SK-N-SH (cell line): ENCODE measurements around the gene ACVRL1. TPM values are rescaled to one million over a fixed set of nuclear protein-coding genes. Genes with fewer than 3 reads are reported as not detected.

Source experiments
- CTCF ChIA-PET: fragments of 300-600, 350-600 bp; formaldehyde crosslinking; extraction: SDS; loops from one replicate; lab custom pipeline; 2021; lab: Yijun Ruan, JAX
- POLR2A ChIA-PET: fragments of 350-600 bp; sonication (Branson Sonifier 250); formaldehyde crosslinking; extraction: SDS; loops from one replicate; lab custom pipeline; 2020; ENCODE audit warnings: antibody characterized with exemption, inconsistent platforms; lab: Yijun Ruan, JAX
- DNase-seq: peaks from one replicate; pipeline ENCODE4 v3.0.0; 2012
- H2AFZ ChIP-seq: fragments of 200-600 bp; sonication (generic); 2 replicates; pipeline ENCODE4 v1.8.1; 2016; ENCODE audit warnings: antibody characterized with exemption, mild to moderate bottlenecking, low read depth
- H3F3A ChIP-seq: fragments of 200-600 bp; sonication (generic); replicated peaks from 2 replicates; pipeline ENCODE3; 2016; ENCODE audit warnings: antibody characterized with exemption, mild to moderate bottlenecking; ENCODE audit not compliant: insufficient read depth
- H3K27ac ChIP-seq, 2 experiments: fragments of 200-500 bp in 1 of 2; fragments of 200-600 bp in 1 of 2; sonication (Bioruptor generic) in 1 of 2; sonication (generic), shearing (Covaris generic) in 1 of 2; 2 replicates each; pipeline versions ENCODE4 v1.5.1 to v1.6.1; 2014 to 2016; ENCODE audit warnings: low read depth in 2 of 2, inconsistent platforms in 1 of 2, low read length in 1 of 2, mild to moderate bottlenecking in 1 of 2, mixed read lengths in 1 of 2
- H3K27me3 ChIP-seq: fragments of 200-600 bp; sonication (generic), shearing (Covaris generic); 2 replicates; pipeline ENCODE4 v1.6.1; 2016; ENCODE audit warnings: mixed run types; ENCODE audit not compliant: insufficient read depth
- H3K36me3 ChIP-seq, 2 experiments: fragments of 200-500 bp in 1 of 2; fragments of 200-600 bp in 1 of 2; sonication (Bioruptor generic) in 1 of 2; sonication (generic) in 1 of 2; replicated peaks in 1 of 2; 2 replicates each; pipeline versions ENCODE3 to v1.5.1; 2014 to 2016; ENCODE audit warnings: low read length in 1 of 2, mild to moderate bottlenecking in 1 of 2; ENCODE audit not compliant: insufficient read depth in 2 of 2, control insufficient read depth in 1 of 2
- H3K4me1 ChIP-seq, 2 experiments: fragments of 200-500 bp in 1 of 2; fragments of 200-600 bp in 1 of 2; sonication (Bioruptor generic) in 1 of 2; sonication (generic), shearing (Covaris generic) in 1 of 2; 2 replicates each; pipeline versions ENCODE4 v1.5.1 to v1.6.1; 2014 to 2016; ENCODE audit warnings: low read depth in 1 of 2, low read length in 1 of 2, mixed run types in 1 of 2; ENCODE audit not compliant: insufficient read depth in 2 of 2, control insufficient read depth in 1 of 2
- H3K4me2 ChIP-seq: fragments of 200-600 bp; sonication (generic), shearing (Covaris generic); 2 replicates; pipeline ENCODE4 v1.6.1; 2017; ENCODE audit warnings: mixed run types
- H3K4me3 ChIP-seq, 2 experiments: fragments of 200-500 bp in 1 of 2; fragments of 200-600 bp in 1 of 2; sonication (Bioruptor generic) in 1 of 2; sonication (generic), shearing (Covaris generic) in 1 of 2; 2 replicates each; pipeline versions ENCODE4 v1.5.1 to v1.8.1; 2014 to 2016; ENCODE audit warnings: low read depth in 2 of 2, inconsistent platforms in 1 of 2, low read length in 1 of 2, mild to moderate bottlenecking in 1 of 2, mixed read lengths in 1 of 2, moderate library complexity in 1 of 2
- H3K79me2 ChIP-seq: fragments of 200-600 bp; sonication (generic); 2 replicates; pipeline ENCODE4 v1.8.1; 2017; ENCODE audit warnings: mild to moderate bottlenecking; ENCODE audit not compliant: insufficient read depth
- H3K9ac ChIP-seq: fragments of 200-600 bp; sonication (generic); 2 replicates; pipeline ENCODE4 v1.6.1; 2017; ENCODE audit warnings: mixed run types
- H3K9me2 ChIP-seq: fragments of 200-600 bp; sonication (generic); 2 replicates; pipeline ENCODE4 v1.6.1; 2017; ENCODE audit warnings: mixed run types
- H3K9me3 ChIP-seq: fragments of 200-600 bp; sonication (generic); 2 replicates; pipeline ENCODE4 v1.6.1; 2017; ENCODE audit warnings: mixed run types, mild to moderate bottlenecking, moderate library complexity
- H4K20me1 ChIP-seq: fragments of 200-600 bp; sonication (generic); 2 replicates; pipeline ENCODE4 v1.6.1; 2017; ENCODE audit warnings: mild to moderate bottlenecking, mixed run types; ENCODE audit not compliant: insufficient read depth
- CTCF ChIP-seq: fragments of 200-600 bp; sonication (generic); IDR thresholded peaks from 2 replicates; pipeline ENCODE4 v1.6.1; 2017; ENCODE audit warnings: antibody characterized with exemption, mild to moderate bottlenecking, moderate library complexity
- ELF1 ChIP-seq: IDR thresholded peaks from 2 replicates; pipeline ENCODE4 v1.4.0; 2012
- IRF3 ChIP-seq: fragments of 150-350 bp; IDR thresholded peaks from 2 replicates; pipeline ENCODE4 v1.6.1; 2016; ENCODE audit warnings: mild to moderate bottlenecking, low read depth, low read length
- JUND ChIP-seq: IDR thresholded peaks from 2 replicates; pipeline ENCODE4 v1.4.0; 2012
- MEF2A ChIP-seq: IDR thresholded peaks from 2 replicates; pipeline ENCODE4 v1.4.0; 2012; ENCODE audit warnings: low read depth, borderline replicate concordance
- MXI1 ChIP-seq: IDR thresholded peaks from 2 replicates; pipeline ENCODE4 v1.6.1; 2012; ENCODE audit warnings: mild to moderate bottlenecking, low read depth, low read length, improper control_type of control experiment
- NFIC ChIP-seq: IDR thresholded peaks from 2 replicates; pipeline ENCODE4 v1.4.0; 2012; ENCODE audit warnings: borderline replicate concordance
- PBX3 ChIP-seq: IDR thresholded peaks from 2 replicates; pipeline ENCODE4; 2012
- RCOR1 ChIP-seq: fragments of 150-350 bp; IDR thresholded peaks from 2 replicates; pipeline ENCODE4 v1.6.1; 2017; ENCODE audit warnings: antibody characterized with exemption, low read length
- RFX5 ChIP-seq: IDR thresholded peaks from 2 replicates; pipeline ENCODE4 v1.6.1; 2012; ENCODE audit warnings: mild to moderate bottlenecking, improper control_type of control experiment, low read length
- SMC3 ChIP-seq: IDR thresholded peaks from 2 replicates; pipeline ENCODE4 v1.6.1; 2012; ENCODE audit warnings: low read depth, low read length, improper control_type of control experiment
- TCF12 ChIP-seq: IDR thresholded peaks from 2 replicates; pipeline ENCODE4 v1.4.0; 2012
- TEAD4 ChIP-seq: IDR thresholded peaks from 2 replicates; pipeline ENCODE4 v1.4.0; 2012; ENCODE audit warnings: mild to moderate bottlenecking, borderline replicate concordance; ENCODE audit not compliant: insufficient read depth
- WGBS: methylation state at CpG from one replicate; pipeline ENCODE4 v1.1.6; 2017; ENCODE audit warnings: low lambda C conversion rate; 5-methylcytosine and 5-hydroxymethylcytosine counted together
- polyA plus RNA-seq, 3 experiments: library from polyadenylated mRNA; depleted of rRNA; stranded (reverse); fragments of >200 nt; gene quantifications; 2 replicates each; pipeline ENCODE4 v1.2.3, GENCODE V29; 2012

The ACVRL1 gene
- polyA plus RNA-seq, 1 of the 3 experiments (the other 2 are of a cell fraction) = 0.07 TPM

GRCh38 chr12:51871918-51872688, 35.2 kb upstream of the ACVRL1 start:
- no peak overlapping the region for H3K9ac ChIP-seq
- no peaks in the 10 kb centered on the region for H3K79me2 ChIP-seq
- peaks cover 0 to 45% of the 10 kb centered on the region in 2 experiments; a peak in 1 of 4 replicates for H3K4me1 ChIP-seq
- ChIA-PET CTCF (interaction anchor here (0.6 to 18.2 kb wide), 9 partner anchors 9 to 1636 kb away, joined by 3 to 194 read pairs (median 5); a partner anchor contains a TSS), POLR2A (no interaction called here)
- H3K27ac ChIP-seq = no peak overlapping the region
- no peak overlapping the region for H3K4me2 ChIP-seq
- no peak for DNase-seq
- no peaks in the 10 kb centered on the region; the same call in 1 of the 2 replicates for H3K27me3 ChIP-seq
- no peaks in the 10 kb centered on the region for H3K9me2 ChIP-seq
- H4K20me1 ChIP-seq = no peaks in the 10 kb centered on the region
- no peaks in the 10 kb centered on the region for H3K9me3 ChIP-seq
- H3K4me3 ChIP-seq = no peak overlapping the region
- no peak overlapping the region for H2AFZ ChIP-seq
- no peaks in the 10 kb centered on the region for H3K36me3 ChIP-seq
- TF ChIP-seq NFIC (no peak), ELF1 (no peak), CTCF (no peak)
- H3F3A ChIP-seq = no peaks in the 10 kb centered on the region
- 87% methylated on average over 15 of the region's 17 CpGs for WGBS

- H3K4me3 ChIP-seq = no peak overlapping the region
- H3K9me3 ChIP-seq = no peaks in the 10 kb centered on the region
- no peaks in the 10 kb centered on the region for H3K9me2 ChIP-seq
- H3K36me3 ChIP-seq = no peaks in the 10 kb centered on the region
- CTCF ChIA-PET = interaction anchor here (0.6 to 18.2 kb wide), 9 partner anchors 9 to 452 kb away, joined by 3 to 194 read pairs (median 5); a partner anchor contains a TSS
- POLR2A ChIA-PET = no interaction called here
- no peak for DNase-seq
- no peaks in the 10 kb centered on the region for H4K20me1 ChIP-seq
- H3K27ac ChIP-seq = no peak overlapping the region
- no peaks in the 10 kb centered on the region for H3K79me2 ChIP-seq
- peaks cover 0 to 41% of the 10 kb centered on the region in 2 experiments; a peak in 1 of 4 replicates for H3K4me1 ChIP-seq
- 97% methylated on average over 3 of the region's 3 CpGs for WGBS
- no peak overlapping the region for H3K9ac ChIP-seq
- H2AFZ ChIP-seq = no peak overlapping the region
- no peaks in the 10 kb centered on the region; the same call in 1 of the 2 replicates for H3K27me3 ChIP-seq
- TF ChIP-seq PBX3 (no peak), JUND (no peak), IRF3 (no peak), SMC3 (no peak), TCF12 (no peak), RFX5 (no peak), MXI1 (no peak), RCOR1 (no peak), MEF2A (no peak), TEAD4 (no peak)
- TF ChIP-seq, all 33 proteins: peak for 0
- H3K4me2 ChIP-seq = no peak overlapping the region
- no peaks in the 10 kb centered on the region for H3F3A ChIP-seq
Observed at GRCh38 chr12:51872689-51872981, 34.7 kb upstream of the ACVRL1 start.
